HepG2 (cell line): ENCODE measurements around the gene TPTE2. TPM values are rescaled to one million over a fixed set of nuclear protein-coding genes. Genes with fewer than 3 reads are reported as not detected.

Source experiments
- ELK4 ChIP-seq: sonication (generic); formaldehyde crosslinking; IDR thresholded peaks from 2 replicates; pipeline ENCODE4 v1.9.0; 2021; ENCODE audit warnings: missing genetic modification reagents, borderline replicate concordance
- FOXA3 ChIP-seq: IDR thresholded peaks from 2 replicates; pipeline ENCODE4 v1.6.1; 2016; ENCODE audit warnings: missing genetic modification reagents, missing compliant biosample characterization
- FOXO1 ChIP-seq: sonication (generic); formaldehyde crosslinking; IDR thresholded peaks from 2 replicates; pipeline ENCODE4 v1.4.0; 2020; ENCODE audit warnings: missing genetic modification reagents
- HNRNPK ChIP-seq: fragments of 200-400 bp; formaldehyde crosslinking; IDR thresholded peaks from 2 replicates; pipeline ENCODE4 v1.6.1; 2018; ENCODE audit warnings: low read length, low read depth, moderate library complexity, mild to moderate bottlenecking; ENCODE audit not compliant: poor library complexity, severe bottlenecking
- NFKB2 ChIP-seq: sonication (generic); formaldehyde crosslinking; IDR thresholded peaks from 2 replicates; pipeline ENCODE4 v1.4.0; 2020; ENCODE audit warnings: missing genetic modification reagents, borderline replicate concordance
- RAD21 ChIP-seq: fragments of 450-650 bp; formaldehyde crosslinking; IDR thresholded peaks from 2 replicates; pipeline ENCODE4 v1.5.0; 2020; ENCODE audit warnings: mild to moderate bottlenecking
- RCOR2 ChIP-seq: IDR thresholded peaks from 2 replicates; pipeline ENCODE4 v1.6.1; 2016; ENCODE audit warnings: missing biosample characterization, missing genetic modification reagents
- SETDB1 ChIP-seq: sonication (generic); formaldehyde crosslinking; IDR thresholded peaks from 2 replicates; pipeline ENCODE4 v1.5.1; 2020; ENCODE audit warnings: missing genetic modification reagents, mild to moderate bottlenecking, borderline replicate concordance
- ZBTB40 ChIP-seq, 2 experiments: fragments of 450-650 bp in 1 of 2; sonication (generic) in 1 of 2; formaldehyde crosslinking in 1 of 2; IDR thresholded peaks; 2 replicates each; pipeline versions ENCODE4 v1.6.1 to v1.8.0; 2016 to 2022; ENCODE audit warnings: antibody characterized with exemption in 1 of 2, mild to moderate bottlenecking in 1 of 2, missing genetic modification reagents in 1 of 2
- ZGPAT ChIP-seq: IDR thresholded peaks from 2 replicates; pipeline ENCODE4 v1.6.1; 2016; ENCODE audit warnings: mild to moderate bottlenecking
- ZNF10 ChIP-seq: sonication (generic); formaldehyde crosslinking; IDR thresholded peaks from 2 replicates; pipeline ENCODE4 v1.4.0; 2020; ENCODE audit warnings: mild to moderate bottlenecking, low read depth, missing genetic modification reagents, borderline replicate concordance
- ZNF253 ChIP-seq: sonication (generic); formaldehyde crosslinking; IDR thresholded peaks from 2 replicates; pipeline ENCODE4 v1.8.0; 2022; ENCODE audit warnings: mild to moderate bottlenecking, missing genetic modification reagents, borderline replicate concordance
- ZNF431 ChIP-seq: sonication (generic); formaldehyde crosslinking; IDR thresholded peaks from 2 replicates; pipeline ENCODE4 v1.9.0; 2022; ENCODE audit warnings: missing genetic modification reagents, low read depth, mild to moderate bottlenecking, borderline replicate concordance
- ZNF552 ChIP-seq: sonication (generic); formaldehyde crosslinking; IDR thresholded peaks from 2 replicates; pipeline ENCODE4 v1.9.0; 2022; ENCODE audit warnings: missing genetic modification reagents, mild to moderate bottlenecking, borderline replicate concordance
- ZNF761 ChIP-seq: sonication (generic); formaldehyde crosslinking; conservative IDR thresholded peaks from 2 replicates; pipeline ENCODE4 v1.4.0; 2020; ENCODE audit warnings: mild to moderate bottlenecking, missing genetic modification reagents
- polyA plus RNA-seq, 8 experiments: library from polyadenylated mRNA; depleted of rRNA in 3 of 8; stranded (reverse) in 7 of 8; unstranded in 1 of 8; fragments of >200 nt; fragmentation: Illumina TruSeq in 4 of 8; extraction: Trizol in 4 of 8; gene quantifications; 2 replicates each; pipeline versions ENCODE4 v1.2.1 to v1.2.3, GENCODE V29; 2011 to 2016; ENCODE audit warnings: low read depth in 4 of 8, missing spikeins in 1 of 8, mixed read lengths in 1 of 8; ENCODE audit not compliant: insufficient read depth in 1 of 8
- total RNA-seq, 5 experiments: library from RNA; depleted of rRNA; stranded (reverse); fragments of >200 nt; fragmentation: Illumina TruSeq; extraction: Trizol; gene quantifications; 2 replicates each; pipeline ENCODE4 v1.2.3, GENCODE V29; 2016; ENCODE audit warnings: low read depth in 1 of 5

Gene TPTE2
- total and polyA plus RNA-seq, 2 of the 13 experiments (the other 11 are each of a cell fraction or from before 2014, with no cell fraction given) = 0.07 TPM; not detected in 1

- TF ChIP-seq ELK4 (CRISPR knock-in tag) (peak; percentile 51; the same call in 1 of the 2 replicates), ZNF10 (no peak), FOXO1 (CRISPR knock-in tag) (peak; percentile 22; the same call in 1 of the 2 replicates), ZNF253 (no peak), FOXA3 (CRISPR knock-in tag) (0 out of 2 replicates have a peak, but pooled peaks have one; percentile 40), ZNF761 (CRISPR knock-in tag) (peak; percentile 90; the same call in 1 of the 2 replicates), RAD21 (CRISPR knock-in tag) (peak; percentile 72), HNRNPK (peak; percentile 63), ZNF552 (CRISPR knock-in tag) (0 out of 2 replicates have a peak, but pooled peaks have one; percentile 34), SETDB1 (no peak), RCOR2 (CRISPR knock-in tag) (no peak), ZNF431 (CRISPR knock-in tag) (no peak; the same call in 1 of the 2 replicates), NFKB2 (CRISPR knock-in tag) (peak; percentile 43; the same call in 1 of the 2 replicates), ZBTB40 (IDR thresholded peaks at IDR 0.05) (no peak), ZBTB40 (CRISPR knock-in tag; IDR thresholded peaks at IDR 0.05) (peak; percentile 75), ZGPAT (CRISPR knock-in tag) (peak; percentile 34; the same call in 1 of the 2 replicates)
These were observed 40.7 kb upstream of the TPTE2 start (continued) for GRCh38 chr13:19601749-19602725.
